RWPE2 (cell line): ENCODE results near the gene HTR3E.

ENCODE experiments used
- ATAC-seq: fragments of 200-7000 bp; cut with Tn5 transposase; 3 replicates; pipeline ENCODE4 v1.9.1; 2021; ENCODE audit warnings: low read depth
- DNase-seq: peaks from one replicate; pipeline ENCODE4 v3.0.0-alpha.2; 2020; ENCODE audit warnings: low spot score
- H3K27ac ChIP-seq: fragments of 450-650 bp; 2 replicates; pipeline ENCODE4 v1.5.1; 2017; ENCODE audit warnings: mild to moderate bottlenecking; ENCODE audit not compliant: poor library complexity, severe bottlenecking
- H3K27me3 ChIP-seq: fragments of 250-450 bp; sonication (Bioruptor Pico); 2 replicates; pipeline ENCODE4 v1.5.1; 2021; ENCODE audit warnings: mild to moderate bottlenecking, moderate library complexity; ENCODE audit not compliant: insufficient read depth, poor library complexity, severe bottlenecking
- H3K36me3 ChIP-seq: fragments of 250-450 bp; sonication (Bioruptor Pico); 2 replicates; pipeline ENCODE4 v1.5.1; 2020; ENCODE audit warnings: low read depth, mild to moderate bottlenecking, moderate library complexity
- H3K4me1 ChIP-seq: fragments of 250-450 bp; sonication (Bioruptor Pico); 2 replicates; pipeline ENCODE4 v1.5.1; 2021; ENCODE audit warnings: mild to moderate bottlenecking, moderate library complexity; ENCODE audit not compliant: insufficient read depth, poor library complexity, severe bottlenecking
- H3K4me3 ChIP-seq: fragments of 250-450 bp; sonication (Bioruptor Pico); 2 replicates; pipeline ENCODE4 v1.5.1; 2021; ENCODE audit warnings: mild to moderate bottlenecking, moderate library complexity; ENCODE audit not compliant: severe bottlenecking
- H3K9me3 ChIP-seq: fragments of 250-450 bp; sonication (Bioruptor Pico); 2 replicates; pipeline ENCODE4 v1.5.1; 2021; ENCODE audit warnings: mild to moderate bottlenecking, moderate library complexity; ENCODE audit not compliant: severe bottlenecking
- TF ChIP-seq, protein P1 (sequence below): fragments of 450-650 bp; IDR thresholded peaks from one replicate; pipeline ENCODE4 v1.5.1; 2017; ENCODE audit warnings: mild to moderate bottlenecking, moderate library complexity; ENCODE audit not compliant: poor library complexity, severe bottlenecking

Gene HTR3E

GRCh38 chr3:184073621-184074020 is 23.2 kb upstream of the HTR3E start:
- no peaks in the 10 kb centered on the region for H3K27me3 ChIP-seq
- no peak overlapping the region for H3K27ac ChIP-seq
- H3K9me3 ChIP-seq, result no peaks in the 10 kb centered on the region
- DNase-seq, result no peak
- H3K36me3 ChIP-seq, result no peaks in the 10 kb centered on the region
- H3K4me1 ChIP-seq, result no peaks in the 10 kb centered on the region
- no peak overlapping the region for H3K4me3 ChIP-seq
- TF ChIP-seq, protein P1, sequence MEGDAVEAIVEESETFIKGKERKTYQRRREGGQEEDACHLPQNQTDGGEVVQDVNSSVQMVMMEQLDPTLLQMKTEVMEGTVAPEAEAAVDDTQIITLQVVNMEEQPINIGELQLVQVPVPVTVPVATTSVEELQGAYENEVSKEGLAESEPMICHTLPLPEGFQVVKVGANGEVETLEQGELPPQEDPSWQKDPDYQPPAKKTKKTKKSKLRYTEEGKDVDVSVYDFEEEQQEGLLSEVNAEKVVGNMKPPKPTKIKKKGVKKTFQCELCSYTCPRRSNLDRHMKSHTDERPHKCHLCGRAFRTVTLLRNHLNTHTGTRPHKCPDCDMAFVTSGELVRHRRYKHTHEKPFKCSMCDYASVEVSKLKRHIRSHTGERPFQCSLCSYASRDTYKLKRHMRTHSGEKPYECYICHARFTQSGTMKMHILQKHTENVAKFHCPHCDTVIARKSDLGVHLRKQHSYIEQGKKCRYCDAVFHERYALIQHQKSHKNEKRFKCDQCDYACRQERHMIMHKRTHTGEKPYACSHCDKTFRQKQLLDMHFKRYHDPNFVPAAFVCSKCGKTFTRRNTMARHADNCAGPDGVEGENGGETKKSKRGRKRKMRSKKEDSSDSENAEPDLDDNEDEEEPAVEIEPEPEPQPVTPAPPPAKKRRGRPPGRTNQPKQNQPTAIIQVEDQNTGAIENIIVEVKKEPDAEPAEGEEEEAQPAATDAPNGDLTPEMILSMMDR, result no peak
- no peak for ATAC-seq

GRCh38 chr3:184075901-184076300 is 21.0 kb upstream of the HTR3E start:
- H3K4me3 ChIP-seq, result no peak overlapping the region
- no peaks in the 10 kb centered on the region for H3K36me3 ChIP-seq
- DNase-seq, result no peak
- H3K4me1 ChIP-seq, result no peaks in the 10 kb centered on the region
- H3K27ac ChIP-seq, result no peak overlapping the region
- H3K27me3 ChIP-seq, result no peaks in the 10 kb centered on the region
- no peak for ATAC-seq
- H3K9me3 ChIP-seq, result no peaks in the 10 kb centered on the region
- TF ChIP-seq, protein P1, result no peak

GRCh38 chr3:184077881-184078280 is 19.0 kb upstream of the HTR3E start:
- no peak overlapping the region for H3K4me3 ChIP-seq
- no peaks in the 10 kb centered on the region for H3K27me3 ChIP-seq
- H3K27ac ChIP-seq, result no peak overlapping the region
- ATAC-seq (no peak), DNase-seq (no peak)
- TF ChIP-seq, protein P1, result no peak
- H3K4me1 ChIP-seq, result no peaks in the 10 kb centered on the region
- no peaks in the 10 kb centered on the region for H3K36me3 ChIP-seq
- H3K9me3 ChIP-seq, result no peaks in the 10 kb centered on the region

DNA sequence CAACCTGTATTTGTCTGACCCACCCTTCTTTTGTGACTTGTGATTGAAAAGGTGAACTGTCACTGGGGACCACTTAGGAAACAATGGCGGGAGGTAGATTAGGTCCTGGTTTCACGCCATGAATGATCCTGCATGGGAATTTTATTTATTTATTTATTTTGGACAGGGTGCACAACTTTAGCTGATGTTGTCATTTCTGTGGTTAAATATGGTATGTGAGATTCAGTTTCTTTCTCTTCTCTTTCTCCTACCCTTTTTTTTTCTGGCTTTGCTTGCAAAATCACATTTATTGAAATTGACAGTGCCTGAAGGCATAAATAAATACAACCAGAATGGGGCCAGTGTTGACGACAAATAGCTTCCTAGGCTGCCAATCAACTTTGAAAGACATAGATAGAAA is 18.0 kb upstream of the HTR3E start:
- H3K9me3 ChIP-seq, result no peaks in the 10 kb centered on the region
- DNase-seq, result no peak
- H3K27ac ChIP-seq, result no peak overlapping the region
- H3K4me1 ChIP-seq, result no peaks in the 10 kb centered on the region
- no peak for ATAC-seq
- no peak overlapping the region for H3K4me3 ChIP-seq
- no peaks in the 10 kb centered on the region for H3K36me3 ChIP-seq
- TF ChIP-seq, protein P1, result no peak
- no peaks in the 10 kb centered on the region for H3K27me3 ChIP-seq

GRCh38 chr3:184081116-184081830 is 15.6 kb upstream of the HTR3E start:
- Histone ChIP-seq H3K27me3 (no peaks in the 10 kb centered on the region), H3K4me1 (no peaks in the 10 kb centered on the region), H3K36me3 (no peaks in the 10 kb centered on the region), H3K27ac (no peak overlapping the region), H3K9me3 (peaks cover 2% of the 10 kb centered on the region), H3K4me3 (no peak overlapping the region)
- TF ChIP-seq, protein P1, result no peak
- DNase-seq (no peak), ATAC-seq (no peak)
